NCI-H146 (cell line): Measurements from ENCODE around the gene ZNF316.

Source experiments
- DNase-seq: peaks from one replicate; lab custom pipeline; 2025; lab: John Stamatoyannopoulos, UW

The ZNF316 gene

DNA sequence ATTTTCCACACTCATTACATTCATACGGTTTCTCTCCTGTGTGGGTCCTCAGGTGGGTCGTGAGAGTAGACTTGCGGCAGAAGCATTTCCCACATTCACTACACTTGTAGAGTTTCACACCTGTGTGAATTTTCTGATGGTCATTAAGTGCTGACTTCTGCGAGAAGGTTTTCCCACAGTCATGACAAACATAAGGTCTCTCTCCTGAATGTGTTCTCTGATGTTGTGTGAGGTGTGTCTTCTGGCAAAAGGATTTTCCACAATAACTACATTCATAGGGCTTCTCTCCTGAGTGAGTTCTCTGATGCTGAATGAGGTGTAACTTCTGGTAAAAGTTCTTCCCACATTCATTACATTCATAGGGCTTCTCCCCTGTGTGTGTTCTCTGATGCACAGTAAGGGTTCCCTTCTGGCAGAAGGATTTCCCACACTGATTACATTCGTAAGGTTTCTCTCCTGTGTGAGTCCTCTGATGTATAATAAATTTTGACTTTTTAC lies 54.5 kb downstream of the ZNF316 start:
- DNase-seq: no peak

DNA sequence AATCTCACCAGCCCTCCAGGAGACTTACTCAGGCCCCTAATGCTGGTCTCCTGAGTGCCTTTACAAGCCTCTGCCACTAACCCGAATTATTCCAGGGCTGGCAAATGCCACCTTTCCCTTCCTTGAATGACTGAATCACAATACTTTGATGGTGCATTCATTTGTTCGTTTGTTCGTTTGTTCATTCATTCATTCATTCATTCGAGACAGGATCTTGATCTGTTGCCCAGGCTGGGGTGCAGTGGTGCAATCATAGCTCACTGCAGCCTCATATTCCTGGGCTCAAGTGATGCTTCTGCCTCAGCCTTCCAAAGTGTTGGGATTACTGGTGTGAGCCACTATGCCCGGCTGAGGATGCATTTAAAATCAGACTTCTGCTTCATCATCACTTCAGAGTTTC lies 63.7 kb downstream of the ZNF316 start:
- DNase-seq: no peak

GRCh38 chr7:6701860-6702259 lies 64.7 kb downstream of the ZNF316 start:
- DNase-seq: no peak
